Spinal cord (tissue), 10 donors: ENCODE measurements around the gene PNPLA7. TPM values are rescaled to one million over a fixed set of nuclear protein-coding genes. Genes with fewer than 3 reads are reported as not detected.
"Not testable (repeated sequence)": the region's sequence is repeated elsewhere in the genome, so short reads cannot be mapped to it uniquely, and the experiment has no call there.

Source experiments
- DNase-seq, 6 donors: peaks; one replicate each; pipeline versions ENCODE4 v3.0.0 to v3.0.0-alpha.2; 2013 to 2015; ENCODE audit warnings: low spot score in 6 of 6, low read depth in 4 of 6
- H3K27ac ChIP-seq: one replicate; pipeline ENCODE4 v1.5.1; 2013; ENCODE audit warnings: low read depth, low read length, control low read depth
- H3K27me3 ChIP-seq: one replicate; pipeline ENCODE4 v1.6.1; 2013; ENCODE audit warnings: low read length; ENCODE audit not compliant: control insufficient read depth, insufficient read depth
- H3K36me3 ChIP-seq: one replicate; pipeline ENCODE4 v1.6.1; 2013; ENCODE audit warnings: low read length; ENCODE audit not compliant: control insufficient read depth, insufficient read depth
- H3K4me1 ChIP-seq: one replicate; pipeline ENCODE4 v1.6.1; 2013; ENCODE audit warnings: low read length; ENCODE audit not compliant: control insufficient read depth, insufficient read depth
- H3K4me3 ChIP-seq: one replicate; pipeline ENCODE4 v1.5.1; 2013; ENCODE audit warnings: low read depth, low read length, control low read depth
- H3K9me3 ChIP-seq: one replicate; pipeline ENCODE4 v1.6.1; 2013; ENCODE audit warnings: low read length; ENCODE audit not compliant: control insufficient read depth, insufficient read depth
- WGBS: methylation state at CpG from one replicate; pipeline ENCODE4 v1.1.5; 2013; ENCODE audit warnings: missing lambda C conversion rate; ENCODE audit not compliant: insufficient coverage; 5-methylcytosine and 5-hydroxymethylcytosine counted together
- polyA plus RNA-seq, 2 donors: library from polyadenylated mRNA; unstranded; fragments of 120-200 nt; gene quantifications; one replicate each; pipeline ENCODE4 v1.2.1, GENCODE V29; 2013; ENCODE audit not compliant: insufficient read length in 2 of 2
- total RNA-seq, 2 donors: library from RNA; depleted of rRNA in 1 of 2; stranded (reverse); fragments of 120-200 nt in 1 of 2; fragments of >200 nt in 1 of 2; gene quantifications; one replicate each; pipeline versions ENCODE4 v1.2.3 to v1.2.4, GENCODE V29; 2013 to 2014
- donor health status: healthy.

PNPLA7 gene
- total and polyA plus RNA-seq, 4 donors: 0.89 to 6.6 (median 4.4) TPM

DNA sequence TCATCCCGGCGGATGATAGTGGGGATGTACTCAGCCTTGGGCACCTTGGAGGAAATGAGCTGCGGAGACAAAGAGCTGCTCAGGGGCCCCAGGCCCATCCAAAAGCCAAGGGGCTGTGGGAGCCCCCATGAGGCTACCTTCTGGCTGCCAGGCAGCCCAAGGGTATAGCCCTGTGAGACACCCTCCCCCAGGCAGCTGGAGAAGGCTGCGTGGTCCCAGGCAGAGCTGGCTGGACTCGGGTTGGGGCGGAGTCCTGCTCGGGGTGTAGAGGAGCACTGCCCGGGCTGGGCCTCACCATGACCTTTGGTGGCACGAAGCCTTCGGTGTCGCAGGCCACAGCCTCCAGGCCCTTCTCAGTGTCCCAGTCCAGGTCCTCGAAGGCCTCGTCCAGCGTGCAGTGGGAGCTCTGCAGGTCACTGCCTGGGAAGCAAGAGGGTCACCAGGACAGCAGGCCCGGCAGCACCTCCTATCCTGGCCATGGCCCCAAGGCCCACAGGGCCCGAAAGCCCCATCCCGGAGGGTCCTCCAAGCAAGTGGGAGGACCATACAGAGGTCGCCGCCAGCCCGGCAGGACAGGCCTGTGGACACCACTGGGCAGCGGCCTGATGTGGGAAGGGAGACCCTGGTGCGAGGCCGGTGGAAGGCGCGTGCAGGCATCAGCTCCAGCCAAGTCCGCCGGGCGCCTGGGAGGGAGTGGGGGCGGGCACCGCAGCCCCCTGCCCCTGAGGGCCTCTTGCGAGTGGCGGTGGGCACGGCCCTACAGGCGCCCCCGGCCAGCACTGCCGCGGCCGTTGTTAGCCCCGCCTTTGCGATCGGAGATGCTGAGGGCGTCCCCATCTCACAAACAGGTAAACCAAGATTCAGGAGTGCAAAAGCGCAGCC lies 97.2 kb downstream of the PNPLA7 start:
- peaks cover 92% of the 10 kb centered on the region for H3K36me3 ChIP-seq
- peak overlapping the region; percentile 24 for H3K4me3 ChIP-seq
- H3K27me3 ChIP-seq: no peaks in the 10 kb centered on the region
- WGBS: 74% methylated on average over 43 of the region's 43 CpGs
- peaks cover 77% of the 10 kb centered on the region for H3K4me1 ChIP-seq
- H3K27ac ChIP-seq: peak overlapping the region; percentile 2
- no peaks in the 10 kb centered on the region for H3K9me3 ChIP-seq
- DNase-seq: no peak

DNA sequence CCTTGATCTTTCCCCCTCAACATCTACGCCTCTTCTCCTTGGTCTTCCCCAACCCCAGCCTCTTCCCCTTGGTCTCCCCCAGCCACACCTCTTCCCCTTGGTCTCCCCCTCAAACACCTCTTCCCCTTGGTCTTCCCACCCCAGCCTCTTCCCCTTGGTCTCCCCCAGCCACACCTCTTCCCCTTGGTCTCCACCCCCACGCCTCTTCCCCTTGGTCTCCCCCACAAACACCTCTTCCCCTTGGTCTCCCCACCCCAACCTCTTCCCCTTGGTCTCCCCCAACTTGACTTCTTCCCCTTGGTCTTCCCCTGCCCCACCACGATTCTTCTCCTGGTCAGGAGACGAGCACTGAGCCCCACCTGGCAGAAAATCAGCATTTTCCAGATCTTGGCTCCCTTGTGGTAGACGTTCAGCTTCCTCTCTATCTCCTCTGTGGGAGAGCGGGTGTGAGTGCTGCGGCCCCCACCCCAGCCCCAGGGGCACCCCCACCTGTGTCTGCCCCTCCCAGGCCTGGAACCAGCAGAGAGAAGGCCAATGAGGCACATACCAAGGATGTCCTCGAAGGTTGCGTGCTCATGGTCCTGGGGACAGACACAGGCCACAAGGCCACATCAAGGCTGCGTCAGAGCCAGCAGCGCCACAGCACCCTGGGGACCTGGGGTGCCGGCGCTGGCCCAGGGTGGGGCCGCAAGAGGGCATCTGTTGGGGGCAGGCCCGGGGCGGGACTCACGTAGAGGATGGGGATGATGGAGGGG lies 98.0 kb downstream of the PNPLA7 start:
- 89% methylated on average over 17 of the region's 17 CpGs for whole genome bisulfite sequencing

DNA sequence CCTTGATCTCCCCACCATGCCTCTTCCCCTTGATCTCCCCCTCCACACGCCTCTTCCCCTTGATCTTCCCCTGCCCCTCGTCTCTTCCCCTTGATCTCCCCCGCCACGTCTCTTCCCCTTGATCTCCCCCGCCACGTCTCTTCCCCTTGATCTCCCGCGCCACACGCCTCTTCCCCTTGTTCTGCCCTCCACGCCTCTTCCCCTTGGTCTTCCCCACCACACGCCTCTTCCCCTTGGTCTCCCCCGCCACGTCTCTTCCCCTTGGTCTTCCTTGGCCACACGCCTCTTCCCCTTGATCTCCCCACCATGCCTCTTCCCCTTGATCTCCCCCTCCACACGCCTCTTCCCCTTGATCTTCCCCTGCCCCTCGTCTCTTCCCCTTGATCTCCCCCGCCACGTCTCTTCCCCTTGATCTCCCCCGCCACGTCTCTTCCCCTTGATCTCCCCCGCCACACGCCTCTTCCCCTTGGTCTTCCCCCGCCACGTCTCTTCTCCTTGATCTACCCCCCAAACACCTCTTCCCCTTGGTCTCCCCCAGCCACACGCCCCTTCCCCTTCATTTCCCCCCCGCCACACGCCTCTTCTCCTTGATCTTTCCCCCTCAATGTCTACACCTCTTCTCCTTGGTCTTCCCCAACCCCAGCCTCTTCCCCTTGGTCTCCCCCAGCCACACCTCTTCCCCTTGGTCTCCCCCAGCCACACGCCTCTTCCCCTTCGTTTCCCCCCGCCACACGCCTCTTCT lies 98.8 kb downstream of the PNPLA7 start:
- 98% methylated on average over 7 of the region's 31 CpGs for WGBS
- DNase-seq: not testable (repeated sequence)

More for the DNA sequence above, 98.0 kb downstream of the PNPLA7 start:
- Histone ChIP-seq H3K36me3 (peaks cover 92% of the 10 kb centered on the region), H3K27ac (no peak overlapping the region), H3K4me3 (no peak overlapping the region), H3K9me3 (no peaks in the 10 kb centered on the region), H3K27me3 (no peaks in the 10 kb centered on the region), H3K4me1 (peaks cover 77% of the 10 kb centered on the region)
- no peak for DNase-seq

DNA sequence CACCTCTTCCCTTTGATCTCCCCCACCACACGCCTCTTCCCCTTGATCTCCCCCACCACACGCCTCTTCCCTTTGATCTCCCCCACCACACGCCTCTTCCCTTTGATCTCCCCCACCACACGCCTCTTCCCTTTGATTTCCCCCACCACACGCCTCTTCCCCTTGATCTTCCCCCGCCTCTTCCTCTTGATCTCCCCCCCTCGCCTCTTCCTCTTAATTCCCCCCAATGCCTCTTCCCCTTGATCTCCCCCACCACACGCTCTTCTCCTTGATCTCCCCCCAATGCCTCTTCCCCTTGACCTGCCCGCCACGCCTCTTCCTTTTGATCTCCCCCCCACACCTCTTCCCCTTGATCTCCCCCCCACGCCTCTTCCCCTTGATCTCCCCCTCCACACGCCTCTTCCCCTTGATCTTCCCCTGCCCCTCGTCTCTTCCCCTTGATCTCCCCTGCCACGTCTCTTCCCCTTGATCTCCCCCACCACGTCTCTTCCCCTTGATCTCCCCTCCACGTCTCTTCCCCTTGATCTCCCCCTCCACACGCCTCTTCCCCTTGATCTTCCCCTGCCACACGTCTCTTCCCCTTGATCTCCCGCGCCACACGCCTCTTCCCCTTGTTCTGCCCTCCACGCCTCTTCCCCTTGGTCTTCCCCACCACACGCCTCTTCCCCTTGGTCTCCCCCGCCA lies 99.5 kb downstream of the PNPLA7 start:
- no CpG with 5 or more reads among the region's 24 CpGs for WGBS
- H3K27me3 ChIP-seq, H3K4me3 ChIP-seq, H3K27ac ChIP-seq, DNase-seq, H3K9me3 ChIP-seq: not testable (repeated sequence)
- Histone ChIP-seq H3K36me3 (peaks cover 82% of the 10 kb centered on the region), H3K4me1 (peaks cover 77% of the 10 kb centered on the region)

More for the DNA sequence above, 98.8 kb downstream of the PNPLA7 start:
- not testable (repeated sequence) for H3K27ac ChIP-seq, H3K27me3 ChIP-seq, H3K9me3 ChIP-seq, H3K4me3 ChIP-seq
- Histone ChIP-seq H3K36me3 (peaks cover 89% of the 10 kb centered on the region), H3K4me1 (peaks cover 77% of the 10 kb centered on the region)

DNA sequence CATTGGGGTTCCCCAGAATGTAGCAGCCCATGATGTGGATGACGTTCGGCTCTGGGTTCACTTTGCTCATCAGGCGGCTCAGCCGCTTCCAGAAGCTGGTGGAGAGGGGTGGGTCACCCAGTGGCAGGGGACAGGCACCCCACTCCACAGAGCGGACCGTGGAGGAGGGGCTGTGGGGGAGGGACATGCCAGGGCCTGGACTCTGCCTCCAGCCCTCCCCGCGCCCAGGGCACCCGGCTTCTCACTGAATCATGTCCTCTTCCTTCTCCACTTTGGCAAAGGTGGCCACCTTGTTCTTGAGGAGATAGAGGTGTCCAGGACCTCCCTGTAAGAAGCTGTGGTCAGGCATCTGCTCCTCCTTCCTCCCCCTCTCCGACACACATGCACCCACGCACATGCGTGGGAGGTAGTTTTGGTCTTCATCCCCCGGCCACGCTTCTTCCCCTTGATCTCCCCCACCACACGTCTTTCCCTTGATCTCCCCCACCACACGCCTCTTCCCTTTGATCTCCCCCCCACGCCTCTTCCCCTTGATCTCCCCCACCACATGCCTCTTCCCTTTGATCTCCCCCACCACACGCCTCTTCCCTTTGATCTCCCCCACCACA lies 100.2 kb downstream of the PNPLA7 start:
- H3K9me3 ChIP-seq: no peaks in the 10 kb centered on the region
- H3K27ac ChIP-seq: no peak overlapping the region
- WGBS: 74% methylated on average over 9 of the region's 18 CpGs
- DNase-seq: no peak
- no peaks in the 10 kb centered on the region for H3K27me3 ChIP-seq
- no peak overlapping the region for H3K4me3 ChIP-seq
- H3K36me3 ChIP-seq: peaks cover 75% of the 10 kb centered on the region
- H3K4me1 ChIP-seq: peaks cover 77% of the 10 kb centered on the region

DNA sequence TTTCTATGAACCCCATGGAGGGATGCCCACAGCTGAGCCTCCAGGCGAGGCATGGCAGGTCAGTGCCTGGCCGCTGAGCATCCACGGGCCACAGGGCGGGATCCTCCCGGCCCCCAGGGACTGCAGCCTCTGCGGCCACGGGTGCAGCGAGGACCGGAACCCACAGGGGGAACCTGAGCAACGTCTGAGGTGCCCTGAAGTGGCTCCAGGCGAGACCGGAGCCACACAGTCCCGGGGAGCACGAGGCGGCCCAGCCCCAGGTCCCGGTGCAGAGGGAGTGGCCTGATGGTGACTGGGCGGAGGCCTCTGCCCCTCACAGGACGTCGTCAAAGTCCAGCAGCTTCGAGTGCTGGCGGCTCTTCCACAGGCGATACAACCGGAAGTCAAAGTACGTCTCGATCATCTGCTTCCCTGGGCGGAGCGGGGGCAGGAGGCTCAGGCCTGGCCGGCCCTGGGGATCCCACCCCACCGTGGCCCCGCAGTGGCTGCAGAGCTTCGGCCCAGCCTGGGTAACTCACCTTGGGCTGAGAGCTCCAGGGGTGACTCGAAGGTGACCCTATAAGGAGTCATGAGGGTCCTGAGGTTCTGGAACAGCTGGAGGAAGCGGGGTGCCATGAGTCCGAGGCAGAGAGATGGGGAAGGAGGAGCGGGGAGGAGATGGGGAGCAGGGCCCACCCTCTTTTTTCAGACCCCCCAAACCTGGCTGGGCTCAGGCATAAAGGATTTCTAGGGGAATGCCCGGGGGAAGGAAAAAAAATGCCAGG lies 100.9 kb downstream of the PNPLA7 start:
- DNase-seq: no peak
- Histone ChIP-seq H3K4me1 (peaks cover 70% of the 10 kb centered on the region), H3K27me3 (no peaks in the 10 kb centered on the region), H3K4me3 (no peak overlapping the region), H3K27ac (peak overlapping the region; percentile 49), H3K9me3 (no peaks in the 10 kb centered on the region), H3K36me3 (peaks cover 68% of the 10 kb centered on the region)
- 86% methylated on average over 35 of the region's 36 CpGs for WGBS

DNA sequence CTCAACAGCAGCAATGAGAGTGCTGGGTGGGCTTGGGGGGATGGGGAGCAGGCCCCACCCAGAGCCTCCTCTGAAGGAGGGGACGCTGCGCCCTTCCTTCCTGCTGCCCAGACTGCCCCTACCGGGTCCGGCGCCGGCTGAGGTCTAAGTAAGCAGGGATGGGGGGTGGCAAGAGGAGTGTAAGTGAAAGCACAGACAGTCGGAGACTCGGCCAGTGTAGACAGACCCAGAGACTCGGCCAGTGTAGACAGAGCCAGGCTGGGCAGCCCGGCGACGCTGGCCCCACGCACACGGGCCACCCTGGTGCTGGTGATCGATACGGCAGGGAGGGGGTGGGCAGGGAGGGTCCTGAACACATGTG lies 101.6 kb downstream of the PNPLA7 start:
- no peak for DNase-seq
- Histone ChIP-seq H3K27ac (peak overlapping the region; percentile 57), H3K9me3 (no peaks in the 10 kb centered on the region), H3K4me1 (peaks cover 65% of the 10 kb centered on the region), H3K36me3 (peaks cover 63% of the 10 kb centered on the region), H3K27me3 (no peaks in the 10 kb centered on the region), H3K4me3 (no peak overlapping the region)
- WGBS: 72% methylated on average over 14 of the region's 16 CpGs

DNA sequence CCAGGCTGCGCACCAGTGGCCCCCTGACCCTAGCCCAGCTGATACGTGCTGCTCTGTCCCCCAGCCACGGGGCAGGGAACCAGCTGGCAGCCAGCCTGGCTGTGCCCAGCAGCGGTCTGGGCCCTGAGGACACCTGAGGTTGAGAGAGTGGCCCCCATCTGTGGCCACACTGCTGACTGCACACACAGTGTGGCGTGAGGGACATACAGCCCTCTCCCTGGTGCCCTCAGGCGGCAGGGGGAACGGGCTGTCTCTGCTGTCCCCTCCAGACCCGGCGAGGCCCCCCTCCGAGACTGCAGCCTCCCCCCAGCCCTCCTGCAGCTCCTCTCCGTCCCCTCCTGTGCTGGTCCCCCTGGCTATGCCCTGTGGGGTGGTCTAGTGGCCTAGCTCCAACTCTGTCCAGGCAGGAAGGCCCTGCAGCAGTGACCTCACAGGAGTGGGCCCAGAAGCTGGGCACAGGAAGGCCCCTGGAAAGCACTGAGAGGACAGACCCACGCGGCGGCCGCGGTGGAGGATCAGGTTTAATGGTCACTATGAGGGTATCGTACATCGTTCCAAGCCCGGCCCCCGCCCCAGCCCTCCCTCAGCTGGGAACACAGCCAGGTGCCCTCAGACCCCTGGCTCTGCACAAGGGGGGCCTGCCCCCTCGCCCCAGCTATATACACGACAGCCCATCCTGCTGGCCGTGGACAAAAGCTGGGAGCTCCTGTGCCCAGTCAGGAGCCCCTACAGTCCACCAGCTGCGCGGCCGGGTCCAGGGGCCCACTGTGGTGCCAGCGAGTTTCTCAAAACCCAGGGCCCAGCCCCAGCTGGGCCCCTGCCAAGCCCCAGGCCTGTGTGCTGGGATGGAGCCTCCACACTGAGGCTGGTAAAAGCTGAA lies 102.2 kb downstream of the PNPLA7 start:
- Histone ChIP-seq H3K9me3 (no peaks in the 10 kb centered on the region), H3K27ac (peak overlapping the region; percentile 57), H3K4me3 (no peak overlapping the region), H3K27me3 (peaks cover 3% of the 10 kb centered on the region), H3K36me3 (peaks cover 57% of the 10 kb centered on the region), H3K4me1 (peaks cover 58% of the 10 kb centered on the region)
- whole genome bisulfite sequencing: 38% methylated on average over 27 of the region's 27 CpGs
- peak in 2 of 6 donors; percentile 59 to 75 for DNase-seq
